SK-N-MC (cell line): ENCODE data around the gene SMPDL3B.

Experiments
- EZH2 ChIP-seq: fragments of 200-600 bp; sonication (generic); IDR thresholded peaks from one replicate; pipeline ENCODE4 v1.6.1; 2017; ENCODE audit warnings: antibody characterized with exemption
- POLR2AphosphoS5 ChIP-seq: IDR thresholded peaks from 2 replicates; pipeline ENCODE4 v1.6.1; 2012; ENCODE audit warnings: mild to moderate bottlenecking, low read depth, low read length, borderline replicate concordance

- TF ChIP-seq POLR2AphosphoS5: no peak
- TF ChIP-seq EZH2: no peak
Measured at GRCh38 chr1:27928216-27928954, 6.4 kb upstream of the SMPDL3B start.
